ENCODE measurements around the gene TECTB.

The TECTB gene

GRCh38 chr10:112298581-112298980, 15.4 kb downstream of the TECTB start:
- H3K4me3 ChIP-seq = no peak overlapping the region
- no peak overlapping the region for H3K4me2 ChIP-seq
- H3K27ac ChIP-seq = no peak overlapping the region
- 0 out of 20 replicates have a peak, but pooled peaks cover 0 to 6% (median 0%) of the 10 kb centered on the region in 10 experiments for H3K4me1 ChIP-seq
- no peaks in the 10 kb centered on the region for H4K20me1 ChIP-seq
- no peak overlapping the region for H3K9ac ChIP-seq
- TF ChIP-seq Cebpa-rat (IDR thresholded peaks at IDR 0.05) = no peak
- H3K27me3 ChIP-seq = no peaks in the 10 kb centered on the region
- H3K36me3 ChIP-seq = no peaks in the 10 kb centered on the region
- H3K9me3 ChIP-seq (replicated peaks in 1 of 11) = no peaks in the 10 kb centered on the region

- Histone ChIP-seq H3K4me2 (no peak overlapping the region), H3K4me3 (no peak overlapping the region), H3K36me3 (no peaks in the 10 kb centered on the region), H3K27me3 (no peaks in the 10 kb centered on the region), H4K20me1 (no peaks in the 10 kb centered on the region), H3K27ac (no peak overlapping the region), H3K9ac (no peak overlapping the region), H3K4me1 (0 out of 20 replicates have a peak, but pooled peaks cover 0 to 6% (median 0%) of the 10 kb centered on the region in 10 experiments), H3K9me3 (replicated peaks in 1 of 11) (no peaks in the 10 kb centered on the region)
- TF ChIP-seq Cebpa-rat (IDR thresholded peaks at IDR 0.05) = no peak
These were observed 16.3 kb downstream of the TECTB start for GRCh38 chr10:112299456-112299855.

GRCh38 chr10:112302335-112302734, 19.1 kb downstream of the TECTB start:
- Histone ChIP-seq H3K27ac (no peak overlapping the region), H3K4me2 (no peak overlapping the region), H3K36me3 (no peaks in the 10 kb centered on the region), H4K20me1 (no peaks in the 10 kb centered on the region), H3K27me3 (no peaks in the 10 kb centered on the region), H3K9me3 (replicated peaks in 1 of 11) (no peaks in the 10 kb centered on the region), H3K9ac (no peak overlapping the region), H3K4me1 (peaks cover 0 to 6% (median 0%) of the 10 kb centered on the region in 10 experiments; a peak in 2 of 20 replicates), H3K4me3 (no peak overlapping the region)
- TF ChIP-seq Cebpa-rat (IDR thresholded peaks at IDR 0.05) = no peak

- H3K9ac ChIP-seq = no peak overlapping the region
- H4K20me1 ChIP-seq = no peaks in the 10 kb centered on the region
- H3K4me3 ChIP-seq = no peak overlapping the region
- H3K9me3 ChIP-seq (replicated peaks in 1 of 11) = no peaks in the 10 kb centered on the region
- no peak overlapping the region for H3K27ac ChIP-seq
- H3K27me3 ChIP-seq = no peaks in the 10 kb centered on the region
- H3K36me3 ChIP-seq = no peaks in the 10 kb centered on the region
- peaks cover 0 to 18% (median 5%) of the 10 kb centered on the region in 10 experiments; a peak in 8 of 20 replicates for H3K4me1 ChIP-seq
- no peak for TF ChIP-seq Cebpa-rat (IDR thresholded peaks at IDR 0.05)
- H3K4me2 ChIP-seq = no peak overlapping the region
These were observed 20.3 kb downstream of the TECTB start for GRCh38 chr10:112303528-112303927.

- Histone ChIP-seq H3K4me3 (no peak overlapping the region), H3K4me2 (no peak overlapping the region), H3K36me3 (no peaks in the 10 kb centered on the region), H3K9me3 (replicated peaks in 1 of 11) (no peaks in the 10 kb centered on the region), H4K20me1 (no peaks in the 10 kb centered on the region), H3K27me3 (no peaks in the 10 kb centered on the region), H3K9ac (no peak overlapping the region), H3K4me1 (peaks cover 0 to 19% (median 5%) of the 10 kb centered on the region in 10 experiments; a peak in 8 of 20 replicates), H3K27ac (no peak overlapping the region)
- TF ChIP-seq Cebpa-rat (IDR thresholded peaks at IDR 0.05) = no peak
These were observed 21.2 kb downstream of the TECTB start for GRCh38 chr10:112304267-112304859.

- Histone ChIP-seq H3K27ac (no peak overlapping the region), H3K9me3 (replicated peaks in 1 of 11) (no peaks in the 10 kb centered on the region), H3K9ac (no peak overlapping the region), H3K36me3 (no peaks in the 10 kb centered on the region), H3K4me2 (peak overlapping the region in 3 of 11 experiments; percentile 10 to 47 (median 34); a peak in 4 of 22 replicates), H4K20me1 (no peaks in the 10 kb centered on the region), H3K27me3 (no peaks in the 10 kb centered on the region), H3K4me3 (no peak overlapping the region), H3K4me1 (peaks cover 0 to 19% (median 5%) of the 10 kb centered on the region in 10 experiments; a peak in 8 of 20 replicates)
- TF ChIP-seq Cebpa-rat (IDR thresholded peaks at IDR 0.05) = no peak
These were observed 24.3 kb downstream of the TECTB start for GRCh38 chr10:112307358-112308124.

GRCh38 chr10:112308125-112308502, 24.9 kb downstream of the TECTB start:
- no peaks in the 10 kb centered on the region for H3K36me3 ChIP-seq
- peaks cover 0 to 19% (median 5%) of the 10 kb centered on the region in 10 experiments; a peak in 8 of 20 replicates for H3K4me1 ChIP-seq
- peak overlapping the region in 4 of 11 experiments; percentile 10 to 47 (median 28); a peak in 7 of 22 replicates for H3K4me2 ChIP-seq
- H3K9ac ChIP-seq = no peak overlapping the region
- no peaks in the 10 kb centered on the region for H4K20me1 ChIP-seq
- H3K9me3 ChIP-seq (replicated peaks in 1 of 11) = no peaks in the 10 kb centered on the region
- H3K4me3 ChIP-seq = no peak overlapping the region
- TF ChIP-seq Cebpa-rat (IDR thresholded peaks at IDR 0.05) = no peak
- H3K27ac ChIP-seq = no peak overlapping the region
- H3K27me3 ChIP-seq = no peaks in the 10 kb centered on the region

GRCh38 chr10:112311481-112311880, 28.3 kb downstream of the TECTB start:
- no peak overlapping the region for H3K4me3 ChIP-seq
- TF ChIP-seq Cebpa-rat (IDR thresholded peaks at IDR 0.05) = no peak
- H3K27me3 ChIP-seq = no peaks in the 10 kb centered on the region
- H3K36me3 ChIP-seq = no peaks in the 10 kb centered on the region
- peaks cover 0 to 19% (median 5%) of the 10 kb centered on the region in 10 experiments; a peak in 8 of 20 replicates for H3K4me1 ChIP-seq
- no peaks in the 10 kb centered on the region for H3K9me3 ChIP-seq (replicated peaks in 1 of 11)
- H3K9ac ChIP-seq = no peak overlapping the region
- no peaks in the 10 kb centered on the region for H4K20me1 ChIP-seq
- no peak overlapping the region for H3K4me2 ChIP-seq
- H3K27ac ChIP-seq = no peak overlapping the region

GRCh38 chr10:112313234-112313633, 30.0 kb downstream of the TECTB start:
- no peak for TF ChIP-seq Cebpa-rat (IDR thresholded peaks at IDR 0.05)
- peaks cover 0 to 5% (median 4%) of the 10 kb centered on the region in 10 experiments; a peak in 9 of 20 replicates for H3K4me1 ChIP-seq

More at GRCh38 chr10:112313234-112313633, 30.0 kb downstream of the TECTB start:
- Histone ChIP-seq H3K27ac (no peak overlapping the region), H3K9me3 (replicated peaks in 1 of 11) (no peaks in the 10 kb centered on the region), H3K4me3 (no peak overlapping the region), H3K27me3 (no peaks in the 10 kb centered on the region), H3K9ac (no peak overlapping the region; a peak in 1 of 22 replicates), H3K36me3 (no peaks in the 10 kb centered on the region), H4K20me1 (no peaks in the 10 kb centered on the region), H3K4me2 (no peak overlapping the region)

Measured in BLaER1 treated with 17β-estradiol and CSF1 and Interleukin-3, amounts not matched to agents 10 nM and 100 nM (cell line).